ENCODE data around the gene ZNF490. TPM values are rescaled to one million over a fixed set of nuclear protein-coding genes. Genes with fewer than 3 reads are reported as not detected.

The ZNF490 gene
- total RNA-seq, 2 experiments from 2014 or later, result 6.2 to 7.1 TPM

DNA sequence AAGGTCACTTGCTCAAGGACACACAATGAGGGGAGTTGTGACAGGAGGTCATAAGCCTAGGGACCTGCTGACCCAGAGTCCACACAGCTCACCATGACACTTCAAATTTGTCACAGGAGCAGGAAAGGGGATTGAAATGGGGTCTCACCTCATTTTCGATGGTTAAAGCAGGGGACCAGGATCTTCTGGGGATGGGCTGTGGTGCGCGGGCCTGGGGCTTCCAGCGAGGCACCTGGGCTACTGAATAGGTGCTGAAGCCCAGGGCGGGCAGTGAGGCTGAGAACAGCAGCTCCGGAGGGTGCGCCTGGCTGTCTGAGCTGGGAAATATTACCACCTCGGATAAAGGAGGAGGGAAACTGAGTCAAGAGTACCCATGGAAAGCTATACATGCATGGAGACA, 44.9 kb upstream of the ZNF490 start:
- Mint-ChIP-seq H3K4me1 (ENCODE audit: low read depth) (no peaks in the 10 kb centered on the region), H3K27me3 (no peaks in the 10 kb centered on the region), H3K27ac (no peak overlapping the region), H3K36me3 (ENCODE audit: low read depth) (peaks cover 67% of the 10 kb centered on the region), H3K4me3 (no peak overlapping the region), H3K9me3 (no peaks in the 10 kb centered on the region)
- ATAC-seq (ENCODE audit: poor library complexity), result no peak
- TF ChIP-seq, protein P1, sequence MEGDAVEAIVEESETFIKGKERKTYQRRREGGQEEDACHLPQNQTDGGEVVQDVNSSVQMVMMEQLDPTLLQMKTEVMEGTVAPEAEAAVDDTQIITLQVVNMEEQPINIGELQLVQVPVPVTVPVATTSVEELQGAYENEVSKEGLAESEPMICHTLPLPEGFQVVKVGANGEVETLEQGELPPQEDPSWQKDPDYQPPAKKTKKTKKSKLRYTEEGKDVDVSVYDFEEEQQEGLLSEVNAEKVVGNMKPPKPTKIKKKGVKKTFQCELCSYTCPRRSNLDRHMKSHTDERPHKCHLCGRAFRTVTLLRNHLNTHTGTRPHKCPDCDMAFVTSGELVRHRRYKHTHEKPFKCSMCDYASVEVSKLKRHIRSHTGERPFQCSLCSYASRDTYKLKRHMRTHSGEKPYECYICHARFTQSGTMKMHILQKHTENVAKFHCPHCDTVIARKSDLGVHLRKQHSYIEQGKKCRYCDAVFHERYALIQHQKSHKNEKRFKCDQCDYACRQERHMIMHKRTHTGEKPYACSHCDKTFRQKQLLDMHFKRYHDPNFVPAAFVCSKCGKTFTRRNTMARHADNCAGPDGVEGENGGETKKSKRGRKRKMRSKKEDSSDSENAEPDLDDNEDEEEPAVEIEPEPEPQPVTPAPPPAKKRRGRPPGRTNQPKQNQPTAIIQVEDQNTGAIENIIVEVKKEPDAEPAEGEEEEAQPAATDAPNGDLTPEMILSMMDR (IDR thresholded peaks at IDR 0.05), result no peak
- peaks cover 65% of the 10 kb centered on the region for H3K36me3 ChIP-seq (ENCODE audit: insufficient read depth, low read length)
- no peak for DNase-seq
- ChIA-PET CTCF (interaction anchor here (0.6 kb wide), 1 partner anchor 43 kb away, joined by 3 read pairs; no protein-coding TSS in a partner anchor), POLR2A (interaction anchor here (0.5 to 0.9 kb wide), 2 partner anchors 45 to 632 kb away, joined by 3 to 4 read pairs; partner anchors contain the start of gene ZNF791)
- H3K27me3 ChIP-seq (ENCODE audit: control insufficient read depth in 1 of 2, insufficient read depth in 2 of 2, low read length in 2 of 2), result no peaks in the 10 kb centered on the region
- H3K27ac ChIP-seq (ENCODE audit: low read depth in 1 of 2, low read length in 2 of 2), result no peak overlapping the region
- H3K9me3 ChIP-seq (ENCODE audit: control insufficient read depth in 1 of 2, insufficient read depth in 1 of 2, low read length in 2 of 2), result no peaks in the 10 kb centered on the region
- no peaks in the 10 kb centered on the region for H3K4me1 ChIP-seq (ENCODE audit: insufficient read depth, low read length)
- no peak overlapping the region for H3K4me3 ChIP-seq (ENCODE audit: low read length)
- intact Hi-C loops (cut with DNase I, micrococcal nuclease), result no loop called here

GRCh38 chr19:12652219-12652618, 41.6 kb upstream of the ZNF490 start:
- CTCF ChIA-PET, result no interaction called here
- H3K9me3 ChIP-seq (ENCODE audit: control insufficient read depth in 1 of 2, insufficient read depth in 1 of 2, low read length in 2 of 2), result no peaks in the 10 kb centered on the region
- Mint-ChIP-seq H3K4me3 (no peak overlapping the region), H3K27me3 (no peaks in the 10 kb centered on the region), H3K9me3 (no peaks in the 10 kb centered on the region), H3K36me3 (ENCODE audit: low read depth) (peaks cover 41% of the 10 kb centered on the region), H3K27ac (no peak overlapping the region), H3K4me1 (ENCODE audit: low read depth) (no peaks in the 10 kb centered on the region)
- intact Hi-C loops (cut with DNase I, micrococcal nuclease), result no loop called here
- no peak overlapping the region for H3K27ac ChIP-seq (ENCODE audit: low read depth in 1 of 2, low read length in 2 of 2)
- ATAC-seq (ENCODE audit: poor library complexity), result no peak
- H3K4me3 ChIP-seq (ENCODE audit: low read length), result no peak overlapping the region
- DNase-seq, result no peak
- H3K27me3 ChIP-seq (ENCODE audit: control insufficient read depth in 1 of 2, insufficient read depth in 2 of 2, low read length in 2 of 2), result no peaks in the 10 kb centered on the region
- POLR2A ChIA-PET, result no interaction called here
- TF ChIP-seq, protein P1 (IDR thresholded peaks at IDR 0.05), result no peak
- H3K36me3 ChIP-seq (ENCODE audit: insufficient read depth, low read length), result peaks cover 44% of the 10 kb centered on the region
- H3K4me1 ChIP-seq (ENCODE audit: insufficient read depth, low read length), result no peaks in the 10 kb centered on the region

- H3K27ac ChIP-seq (ENCODE audit: low read depth in 1 of 2, low read length in 2 of 2), result no peak overlapping the region
- peaks cover 25% of the 10 kb centered on the region for H3K36me3 ChIP-seq (ENCODE audit: insufficient read depth, low read length)
- Mint-ChIP-seq H3K27me3 (no peaks in the 10 kb centered on the region), H3K36me3 (ENCODE audit: low read depth) (peaks cover 27% of the 10 kb centered on the region), H3K4me3 (no peak overlapping the region), H3K4me1 (ENCODE audit: low read depth) (no peaks in the 10 kb centered on the region), H3K9me3 (no peaks in the 10 kb centered on the region), H3K27ac (no peak overlapping the region)
- H3K27me3 ChIP-seq (ENCODE audit: control insufficient read depth in 1 of 2, insufficient read depth in 2 of 2, low read length in 2 of 2), result no peaks in the 10 kb centered on the region
- intact Hi-C loops (cut with DNase I, micrococcal nuclease), result no loop called here
- H3K9me3 ChIP-seq (ENCODE audit: control insufficient read depth in 1 of 2, insufficient read depth in 1 of 2, low read length in 2 of 2), result no peaks in the 10 kb centered on the region
- ChIA-PET POLR2A (interaction anchor here (1.1 kb wide), 1 partner anchor 10 kb away, joined by 5 read pairs; no protein-coding TSS in a partner anchor), CTCF (no interaction called here)
- TF ChIP-seq, protein P1 (IDR thresholded peaks at IDR 0.05), result no peak
- no peaks in the 10 kb centered on the region for H3K4me1 ChIP-seq (ENCODE audit: insufficient read depth, low read length)
- ATAC-seq (ENCODE audit: poor library complexity) (no peak), DNase-seq (no peak)
- H3K4me3 ChIP-seq (ENCODE audit: low read length), result no peak overlapping the region
These were observed 39.3 kb upstream of the ZNF490 start for GRCh38 chr19:12649941-12650340.

Measured in CD4-positive, alpha-beta T cell (primary cell).